ENCODE data around the gene FAT1.
"Not testable (repeated sequence)": the region's sequence is repeated elsewhere in the genome, so short reads cannot be mapped to it uniquely, and the experiment has no call there.

The FAT1 gene

DNA sequence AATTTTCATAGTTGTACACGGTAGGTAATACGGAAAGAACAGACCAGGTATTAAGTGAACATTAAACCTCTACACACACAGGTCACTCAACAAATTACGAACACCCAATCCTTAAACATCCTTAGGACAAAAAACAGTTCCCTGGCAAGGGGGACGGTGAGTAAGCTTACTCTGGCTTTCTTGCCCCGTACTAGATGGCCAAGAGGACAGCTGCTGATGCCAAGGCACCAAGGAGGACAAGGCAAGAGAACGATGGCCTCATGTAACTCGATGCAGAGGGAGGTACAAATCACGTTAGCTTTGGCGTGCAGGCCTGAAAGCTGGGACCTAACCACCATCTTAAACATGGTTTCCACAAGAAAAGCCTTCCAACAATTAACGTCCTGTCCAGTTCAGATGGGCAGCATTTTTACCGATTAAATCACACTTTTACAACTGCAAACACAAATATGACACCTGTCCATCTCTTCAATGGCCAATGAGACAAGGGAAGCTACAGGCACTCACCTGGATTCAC lies 23.7 kb downstream of the FAT1 start:
- no peak for DNase-seq (ENCODE audit: low spot score)

DNA sequence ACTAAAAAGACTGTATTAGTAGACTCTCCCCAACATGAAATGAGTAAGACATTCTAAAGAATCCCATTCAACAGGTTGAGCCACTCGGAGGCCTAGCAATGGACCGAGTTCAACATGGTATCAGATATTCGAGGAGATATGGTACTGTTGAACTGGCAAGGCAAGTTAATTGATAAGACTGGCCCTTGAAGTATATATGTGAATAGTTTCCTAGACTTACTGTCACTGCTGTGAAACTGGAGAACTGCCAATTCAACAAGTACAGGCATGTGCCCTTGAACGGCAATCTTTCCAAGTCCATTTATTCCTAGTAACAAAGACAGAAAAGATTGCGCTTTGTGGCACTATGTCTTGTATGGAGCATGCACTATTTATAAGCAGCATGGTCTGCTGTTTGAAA lies 24.4 kb downstream of the FAT1 start:
- DNase-seq (ENCODE audit: low spot score): no peak

- DNase-seq (ENCODE audit: low spot score): no peak
Measured at GRCh38 chr4:186698525-186698924, 25.1 kb downstream of the FAT1 start.

DNA sequence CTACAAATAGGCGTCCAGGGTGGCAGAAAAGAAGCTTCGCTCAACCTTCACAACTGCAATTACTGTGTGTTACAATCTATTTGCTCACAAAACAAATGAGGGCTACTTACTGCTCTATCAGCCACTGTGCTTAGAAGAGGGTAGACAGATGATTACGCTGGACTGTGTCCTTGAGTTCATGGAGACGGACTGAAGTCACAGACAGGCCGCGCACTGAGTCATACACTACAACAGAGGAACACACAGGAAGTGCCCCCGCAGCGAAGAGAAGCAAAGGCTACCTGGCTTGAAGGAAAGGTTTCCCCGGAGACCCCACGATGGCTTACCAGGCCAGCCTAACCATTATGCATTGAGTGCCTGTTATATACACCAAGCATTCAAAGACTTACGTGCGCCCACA lies 25.6 kb downstream of the FAT1 start:
- DNase-seq (ENCODE audit: low spot score): no peak

- DNase-seq (ENCODE audit: low spot score): no peak
Measured at GRCh38 chr4:186695392-186695791, 28.3 kb downstream of the FAT1 start.

DNA sequence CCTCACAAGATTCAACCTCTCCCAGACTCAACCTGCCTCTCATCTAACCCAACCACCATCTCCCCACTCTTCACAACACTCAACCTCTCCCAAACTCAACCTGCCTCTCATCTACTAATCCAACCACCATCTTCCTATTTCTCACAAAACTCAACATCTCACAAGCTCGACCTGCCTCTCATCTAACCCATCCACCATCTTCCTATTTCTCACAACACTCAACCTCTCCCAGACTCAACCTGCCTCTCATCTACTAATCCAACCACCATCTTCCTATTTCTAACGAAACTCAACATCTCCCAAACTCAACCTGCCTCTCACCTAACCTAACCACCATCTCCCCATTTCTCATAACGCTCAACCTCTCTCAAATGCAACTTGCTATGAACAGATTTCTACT lies 29.8 kb downstream of the FAT1 start:
- no peak for DNase-seq (ENCODE audit: low spot score)

- DNase-seq (ENCODE audit: low spot score): no peak
Measured at GRCh38 chr4:186693159-186693815, 30.4 kb downstream of the FAT1 start.

GRCh38 chr4:186691396-186691795 lies 32.3 kb downstream of the FAT1 start:
- no peak for DNase-seq (ENCODE audit: low spot score)

DNA sequence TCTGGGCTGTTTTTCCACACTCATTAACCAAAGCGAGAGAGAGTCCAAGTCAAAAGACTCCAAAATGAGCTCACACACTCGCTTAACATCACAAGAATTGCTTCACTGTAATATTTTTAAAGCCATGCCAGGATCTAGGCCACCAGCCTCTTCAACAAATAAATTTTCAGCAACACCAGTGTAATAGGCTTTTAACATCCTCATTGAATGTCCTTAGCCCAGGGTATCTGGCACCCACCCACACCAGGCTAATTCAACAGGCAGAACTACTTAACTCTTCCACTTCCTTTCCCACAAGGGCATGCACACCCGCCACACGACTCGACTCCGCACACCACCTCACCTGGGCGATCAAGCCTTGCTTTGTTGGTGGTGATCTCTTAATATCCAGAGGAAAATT lies 34.2 kb downstream of the FAT1 start:
- DNase-seq (ENCODE audit: low spot score): no peak

- DNase-seq (ENCODE audit: low spot score): no peak
Measured at GRCh38 chr4:186688150-186688943, 35.3 kb downstream of the FAT1 start.

GRCh38 chr4:186687265-186687664 lies 36.4 kb downstream of the FAT1 start:
- no peak for DNase-seq (ENCODE audit: low spot score)

GRCh38 chr4:186685767-186686183 lies 37.9 kb downstream of the FAT1 start:
- DNase-seq (ENCODE audit: low spot score): no peak

GRCh38 chr4:186684889-186685309 lies 38.8 kb downstream of the FAT1 start:
- no peak for DNase-seq (ENCODE audit: low spot score)

DNA sequence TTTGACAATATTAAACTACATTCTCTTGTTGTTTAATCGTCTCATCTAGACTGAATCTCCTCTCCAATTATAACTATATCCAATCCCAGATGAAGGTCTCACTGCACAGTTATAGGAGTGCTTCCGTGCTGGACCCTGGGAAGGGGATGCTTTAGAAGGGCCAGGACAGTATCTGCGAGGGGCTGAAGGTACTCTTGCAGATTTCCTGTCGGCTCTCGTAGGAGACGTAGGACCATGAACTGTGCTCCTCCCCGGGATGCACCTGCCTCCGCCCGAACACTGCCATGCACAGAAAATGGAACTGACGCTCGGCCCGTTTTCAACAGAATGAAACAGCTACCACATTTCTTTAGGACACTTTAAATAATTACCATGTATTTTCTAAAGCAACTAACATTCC lies 39.4 kb downstream of the FAT1 start:
- DNase-seq (ENCODE audit: low spot score): no peak

- DNase-seq (ENCODE audit: low spot score): no peak
Measured at GRCh38 chr4:186680641-186681040, 43.0 kb downstream of the FAT1 start.

GRCh38 chr4:186676531-186677161 lies 47.0 kb downstream of the FAT1 start:
- no peak for DNase-seq (ENCODE audit: low spot score)

- no peak for DNase-seq (ENCODE audit: low spot score)
Measured at GRCh38 chr4:186669735-186670134, 53.9 kb downstream of the FAT1 start.

- DNase-seq (ENCODE audit: low spot score): no peak
Measured at GRCh38 chr4:186669159-186669731, 54.4 kb downstream of the FAT1 start.

DNA sequence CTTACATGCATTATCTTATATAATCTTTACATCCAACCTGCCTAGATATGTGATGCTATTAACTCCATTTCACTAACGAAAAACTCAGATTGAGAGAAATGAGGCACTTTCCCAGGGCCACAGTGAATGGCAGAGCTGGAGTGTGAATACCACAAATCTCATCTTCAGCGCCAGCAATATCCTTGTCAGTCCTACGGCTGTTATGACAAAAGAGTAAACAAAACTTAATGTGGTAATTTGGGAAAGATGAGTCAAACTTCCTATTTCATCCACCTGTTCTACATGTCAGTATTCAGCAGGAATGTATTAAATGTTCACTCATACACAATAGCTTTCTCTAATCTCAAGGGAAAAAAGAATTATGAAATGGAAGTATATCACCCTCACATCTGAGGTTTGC lies 56.9 kb downstream of the FAT1 start:
- DNase-seq (ENCODE audit: low spot score): no peak

DNA sequence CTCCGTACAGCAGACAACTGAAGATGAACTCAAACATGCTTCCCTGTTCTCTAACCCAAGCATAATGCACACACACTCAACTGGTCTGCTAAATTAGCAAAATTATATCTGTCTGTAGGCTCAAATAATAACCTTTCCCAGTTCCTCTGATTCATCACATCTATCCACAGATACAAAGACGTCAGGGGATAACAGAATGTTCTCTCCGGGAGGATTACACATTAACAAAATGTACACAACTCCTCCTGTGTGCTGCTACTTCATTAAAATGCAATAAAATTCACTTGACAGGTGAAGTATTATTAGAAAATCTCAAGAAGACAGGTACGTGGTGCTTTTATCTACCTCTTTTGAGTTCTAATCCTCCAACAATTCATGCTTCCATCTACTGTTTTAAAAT lies 57.4 kb downstream of the FAT1 start:
- DNase-seq (ENCODE audit: low spot score): no peak

GRCh38 chr4:186660403-186660802 lies 63.3 kb downstream of the FAT1 start:
- no peak for DNase-seq (ENCODE audit: low spot score)

GRCh38 chr4:186659935-186660334 lies 63.7 kb downstream of the FAT1 start:
- DNase-seq (ENCODE audit: low spot score): no peak

GRCh38 chr4:186659456-186659855 lies 64.2 kb downstream of the FAT1 start:
- DNase-seq (ENCODE audit: low spot score): not testable (repeated sequence)

Measured in HuH-7.5 (cell line).